ENCODE data around the gene RALGAPB. TPM values are rescaled to one million over a fixed set of nuclear protein-coding genes. Genes with fewer than 3 reads are reported as not detected.

The RALGAPB gene
- total and polyA plus RNA-seq, 7 donors, result 7.5 to 27.3 (median 18.6) TPM

GRCh38 chr20:38446441-38447209 is 26.0 kb upstream of the RALGAPB start:
- Histone ChIP-seq H3K36me3 (ENCODE audit: insufficient read depth in 1 of 2, low read depth in 1 of 2) (peaks cover 0 to 25% of the 10 kb centered on the region in 2 donors), H3K27me3 (ENCODE audit: insufficient read depth in 3 of 3, low read length in 2 of 3) (no peaks in the 10 kb centered on the region), H3K9me3 (no peaks in the 10 kb centered on the region), H3K4me1 (peaks cover 14% of the 10 kb centered on the region), H3K4me3 (peak overlapping the region; percentile 93), H3K27ac (peak overlapping the region; percentile 78)
- intact Hi-C loops (cut with DNase I), result loop anchor here in 1 of 2 donors (1.0 kb wide), 1 partner anchor 10 kb away; no protein-coding TSS in a partner anchor
- 1 to 2% (median 1%) methylated on average over 51 to 56 of the region's 56 CpGs for WGBS, 3 donors
- DNase-seq (peak; percentile 95 to 96), ATAC-seq (peak; percentile 92 to 97 (median 94))
- TF ChIP-seq CTCF (IDR thresholded peaks at IDR 0.05), result peak; percentile 84

- intact Hi-C loops (cut with DNase I), result no loop called here
- TF ChIP-seq CTCF (IDR thresholded peaks at IDR 0.05), result no peak
- peak in 2 of 4 donors; percentile 19 to 29 for ATAC-seq
- H3K27ac ChIP-seq, result peak overlapping the region; percentile 78
- no peaks in the 10 kb centered on the region for H3K27me3 ChIP-seq (ENCODE audit: insufficient read depth in 3 of 3, low read length in 2 of 3)
- H3K4me1 ChIP-seq, result peaks cover 14% of the 10 kb centered on the region
- H3K36me3 ChIP-seq (ENCODE audit: insufficient read depth in 1 of 2, low read depth in 1 of 2), result peaks cover 0 to 25% of the 10 kb centered on the region in 2 donors
- WGBS, 3 donors, result 36 to 47% (median 38%) methylated on average over 12 of the region's 12 CpGs
- no peaks in the 10 kb centered on the region for H3K9me3 ChIP-seq
- peak overlapping the region; percentile 93 for H3K4me3 ChIP-seq
- no peak for DNase-seq
Measured at GRCh38 chr20:38447251-38447661, 25.4 kb upstream of the RALGAPB start.

- no peaks in the 10 kb centered on the region for H3K9me3 ChIP-seq
- H3K27me3 ChIP-seq (ENCODE audit: insufficient read depth in 3 of 3, low read length in 2 of 3), result no peaks in the 10 kb centered on the region
- 84 to 87% (median 86%) methylated on average over 10 of the region's 10 CpGs for WGBS, 3 donors
- ATAC-seq, result no peak
- no peak overlapping the region for H3K4me3 ChIP-seq
- peaks cover 0 to 25% of the 10 kb centered on the region in 2 donors for H3K36me3 ChIP-seq (ENCODE audit: insufficient read depth in 1 of 2, low read depth in 1 of 2)
- H3K27ac ChIP-seq, result no peak overlapping the region
- H3K4me1 ChIP-seq, result peaks cover 14% of the 10 kb centered on the region
- DNase-seq, result no peak
- intact Hi-C loops (cut with DNase I), result no loop called here
- TF ChIP-seq CTCF (IDR thresholded peaks at IDR 0.05), result no peak
Measured at GRCh38 chr20:38447931-38448675, 24.5 kb upstream of the RALGAPB start.

GRCh38 chr20:38449046-38449445 is 23.6 kb upstream of the RALGAPB start:
- DNase-seq, result no peak
- WGBS, 3 donors, result 79 to 86% (median 83%) methylated on average over 3 of the region's 3 CpGs
- Histone ChIP-seq H3K27me3 (ENCODE audit: insufficient read depth in 3 of 3, low read length in 2 of 3) (no peaks in the 10 kb centered on the region), H3K27ac (no peak overlapping the region), H3K9me3 (no peaks in the 10 kb centered on the region), H3K4me1 (peaks cover 14% of the 10 kb centered on the region), H3K4me3 (no peak overlapping the region), H3K36me3 (ENCODE audit: insufficient read depth in 1 of 2, low read depth in 1 of 2) (peaks cover 0 to 25% of the 10 kb centered on the region in 2 donors)
- no peak for ATAC-seq
- intact Hi-C loops (cut with DNase I), result no loop called here
- no peak for TF ChIP-seq CTCF (IDR thresholded peaks at IDR 0.05)

Measured in psoas muscle (tissue), 8 donors.